ENCODE results near the gene ARF1. TPM values are rescaled to one million over a fixed set of nuclear protein-coding genes. Genes with fewer than 3 reads are reported as not detected.
A peak's percentile ranks its signal among the peaks of the same experiment; 100 is the strongest.

ARF1 gene
- total and polyA plus RNA-seq, 2 of the 13 experiments (the other 11 are each of a cell fraction or from before 2014, with no cell fraction given) = 186 to 327 TPM

DNA sequence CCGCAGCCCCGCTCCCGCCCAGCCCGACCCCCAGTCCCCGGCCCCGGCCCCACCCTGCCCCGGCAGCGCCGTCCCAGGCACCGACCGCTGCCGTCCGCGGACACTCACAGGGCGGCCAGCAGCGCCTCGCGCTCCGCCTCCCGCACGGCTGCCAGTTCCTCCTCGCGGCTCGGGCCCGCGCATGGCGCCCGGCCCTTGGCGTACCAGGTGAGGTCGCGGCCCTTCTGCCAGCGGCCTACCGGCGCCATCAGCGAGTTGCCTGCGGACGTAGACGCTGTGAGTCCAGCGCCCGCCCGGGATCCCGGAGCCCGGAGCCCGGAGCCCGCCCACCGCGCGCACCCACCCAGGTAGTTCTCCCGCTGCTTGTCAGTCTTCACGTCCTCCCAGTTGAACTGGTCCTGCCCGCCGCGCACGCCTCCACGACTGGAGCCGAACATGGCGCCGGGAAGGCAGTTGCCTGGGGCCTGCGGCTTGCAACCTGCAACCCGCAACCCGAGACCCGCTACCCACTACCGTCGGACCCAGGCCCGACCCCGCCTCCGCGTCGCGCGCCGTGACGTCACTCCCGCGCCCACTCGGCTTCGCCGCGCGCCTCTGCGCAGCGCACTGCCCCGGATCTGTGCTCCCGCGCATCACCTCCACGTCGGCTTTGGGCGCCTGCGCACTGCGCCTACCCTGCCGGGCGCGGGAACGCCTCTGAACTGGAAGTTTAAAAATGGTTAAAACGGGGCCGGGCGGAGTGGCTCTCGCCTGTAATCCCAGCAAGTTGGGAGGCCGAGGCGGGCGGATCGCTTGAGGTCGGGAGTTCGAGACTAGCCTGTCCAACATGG lies 20.5 kb downstream of the ARF1 start, which contains the start of gene C1orf35 (continued):
- TF ChIP-seq, protein P1, sequence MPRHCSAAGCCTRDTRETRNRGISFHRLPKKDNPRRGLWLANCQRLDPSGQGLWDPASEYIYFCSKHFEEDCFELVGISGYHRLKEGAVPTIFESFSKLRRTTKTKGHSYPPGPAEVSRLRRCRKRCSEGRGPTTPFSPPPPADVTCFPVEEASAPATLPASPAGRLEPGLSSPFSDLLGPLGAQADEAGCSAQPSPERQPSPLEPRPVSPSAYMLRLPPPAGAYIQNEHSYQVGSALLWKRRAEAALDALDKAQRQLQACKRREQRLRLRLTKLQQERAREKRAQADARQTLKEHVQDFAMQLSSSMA (CRISPR knock-in tag; IDR thresholded peaks at IDR 0.05) = no peak; the same call in 1 of the 2 replicates
- TF ChIP-seq RFXAP (CRISPR knock-in tag; IDR thresholded peaks at IDR 0.05; ENCODE audit: borderline replicate concordance) = peak; percentile 88
- no peak for TF ChIP-seq JUNB (CRISPR knock-in tag; IDR thresholded peaks at IDR 0.05; ENCODE audit: borderline replicate concordance)
- no peak for TF ChIP-seq NFIC (IDR thresholded peaks at IDR 0.05; ENCODE audit: low read length)
- no peak for TF ChIP-seq HNF1A (IDR thresholded peaks at IDR 0.05; ENCODE audit: low read depth)
- peak; percentile 75; the same call in 1 of the 2 replicates for TF ChIP-seq HNF1A (CRISPR knock-in tag; IDR thresholded peaks at IDR 0.05; ENCODE audit: borderline replicate concordance)
- TF ChIP-seq ZNF746 (CRISPR knock-in tag; IDR thresholded peaks at IDR 0.05) = 0 out of 2 replicates have a peak, but pooled peaks have one; percentile 27
- no peak for TF ChIP-seq NFE2 (CRISPR knock-in tag; IDR thresholded peaks at IDR 0.05)
- no peak for TF ChIP-seq CENPX (CRISPR knock-in tag; IDR thresholded peaks at IDR 0.05)
- TF ChIP-seq ETV5 (CRISPR knock-in tag; IDR thresholded peaks at IDR 0.05; ENCODE audit: borderline replicate concordance) = peak; percentile 71
- TF ChIP-seq MIER3 (CRISPR knock-in tag; IDR thresholded peaks at IDR 0.05; ENCODE audit: borderline replicate concordance) = peak; percentile 75; the same call in 1 of the 2 replicates
- no peak for TF ChIP-seq ZNF260 (CRISPR knock-in tag; IDR thresholded peaks at IDR 0.05; ENCODE audit: borderline replicate concordance, low read depth)
- TF ChIP-seq MTA1 (CRISPR knock-in tag; IDR thresholded peaks at IDR 0.05; ENCODE audit: borderline replicate concordance) = peak; percentile 66; the same call in 1 of the 2 replicates
- TF ChIP-seq ZBED4 (CRISPR knock-in tag; IDR thresholded peaks at IDR 0.05; ENCODE audit: borderline replicate concordance) = peak; percentile 92; the same call in 1 of the 2 replicates
- peak; percentile 59; the same call in 1 of the 2 replicates for TF ChIP-seq ZNF263 (CRISPR knock-in tag; IDR thresholded peaks at IDR 0.05)
- TF ChIP-seq KLF15 (CRISPR knock-in tag; IDR thresholded peaks at IDR 0.05; ENCODE audit: borderline replicate concordance) = peak; percentile 18; the same call in 1 of the 2 replicates
- 0 out of 2 replicates have a peak, but pooled peaks have one; percentile 29 for TF ChIP-seq ZNF431 (CRISPR knock-in tag; IDR thresholded peaks at IDR 0.05; ENCODE audit: borderline replicate concordance, low read depth)
- TF ChIP-seq IKZF1 (IDR thresholded peaks at IDR 0.05) = no peak
- TF ChIP-seq HNRNPUL1 (IDR thresholded peaks at IDR 0.05; ENCODE audit: low read depth, low read length) = no peak
- TF ChIP-seq ZNF547 (CRISPR knock-in tag; IDR thresholded peaks at IDR 0.05) = peak; percentile 69
- no peak for TF ChIP-seq ZNF737 (CRISPR knock-in tag; IDR thresholded peaks at IDR 0.05; ENCODE audit: borderline replicate concordance)
